ENCODE measurements around the gene DNAJC28.
"Not testable (repeated sequence)": the region's sequence is repeated elsewhere in the genome, so short reads cannot be mapped to it uniquely, and the experiment has no call there.

DNAJC28 gene

GRCh38 chr21:33491373-33492102 is at the start of gene DNAJC28:
DNAJC28 (minus strand) TSS chr21:33491716; CDS start chr21:33489393, 2,323 bp downstream.
- peak; percentile 94 for DNase-seq

- DNase-seq, result no peak
These were observed 49.7 kb upstream of the DNAJC28 start for GRCh38 chr21:33541105-33541711.

GRCh38 chr21:33540711-33541104 is 49.2 kb upstream of the DNAJC28 start:
- no peak for DNase-seq

GRCh38 chr21:33539616-33540015 is 48.1 kb upstream of the DNAJC28 start:
- no peak for DNase-seq

- no peak for DNase-seq
These were observed 45.7 kb upstream of the DNAJC28 start for GRCh38 chr21:33537212-33537611.

- DNase-seq, result no peak
These were observed 39.5 kb upstream of the DNAJC28 start for GRCh38 chr21:33531007-33531406.

GRCh38 chr21:33522953-33523349 is 31.4 kb upstream of the DNAJC28 start:
- DNase-seq, result no peak

GRCh38 chr21:33522297-33522952 is 30.9 kb upstream of the DNAJC28 start:
- DNase-seq, result no peak

GRCh38 chr21:33518899-33519298 is 27.4 kb upstream of the DNAJC28 start:
- no peak for DNase-seq

- DNase-seq, result no peak
These were observed 22.7 kb upstream of the DNAJC28 start for GRCh38 chr21:33514229-33514628.

- no peak for DNase-seq
These were observed 21.0 kb upstream of the DNAJC28 start for GRCh38 chr21:33512481-33512880.

- no peak for DNase-seq
These were observed 20.1 kb upstream of the DNAJC28 start for GRCh38 chr21:33511639-33512038.

GRCh38 chr21:33510826-33511225 is 19.3 kb upstream of the DNAJC28 start:
- no peak for DNase-seq

- DNase-seq, result not testable (repeated sequence)
These were observed 15.5 kb upstream of the DNAJC28 start for GRCh38 chr21:33507003-33507402.

GRCh38 chr21:33505833-33506232 is 14.3 kb upstream of the DNAJC28 start:
- no peak for DNase-seq

- no peak for DNase-seq
These were observed 4.8 kb upstream of the DNAJC28 start for GRCh38 chr21:33496345-33496744.

- DNase-seq, result no peak
These were observed 4.2 kb upstream of the DNAJC28 start for GRCh38 chr21:33495743-33496142.

GRCh38 chr21:33493756-33494155 is 2.2 kb upstream of the DNAJC28 start:
- DNase-seq, result no peak

GRCh38 chr21:33492571-33492970 is 1.1 kb upstream of the DNAJC28 start:
- no peak for DNase-seq

GRCh38 chr21:33490991-33491372 is 534 bp downstream of the DNAJC28 start:
- DNase-seq, result no peak

GRCh38 chr21:33488936-33489335 is 2.6 kb downstream of the DNAJC28 start:
- DNase-seq, result no peak

- DNase-seq, result no peak
These were observed 3.5 kb downstream of the DNAJC28 start for GRCh38 chr21:33487996-33488395.

- no peak for DNase-seq
These were observed 10.1 kb downstream of the DNAJC28 start for GRCh38 chr21:33481314-33481943.
